ES-I3 (cell line): ENCODE measurements around the gene HIPK2.
A peak's percentile ranks its signal among the peaks of the same experiment; 100 is the strongest.

Experiments
- H3K36me3 ChIP-seq: 2 replicates; pipeline ENCODE4 v1.6.1; 2013; ENCODE audit warnings: mild to moderate bottlenecking, low read length, control low read depth, moderate library complexity; ENCODE audit not compliant: insufficient read depth
- H3K4me1 ChIP-seq: 2 replicates; pipeline ENCODE4 v1.6.1; 2013; ENCODE audit warnings: mild to moderate bottlenecking, control low read depth, low read length; ENCODE audit not compliant: insufficient read depth
- H3K9ac ChIP-seq: 2 replicates; pipeline ENCODE4 v1.6.1; 2013; ENCODE audit warnings: low read depth, mild to moderate bottlenecking, low read length, moderate library complexity
- H3K9me3 ChIP-seq: 2 replicates; pipeline ENCODE4 v1.6.1; 2013; ENCODE audit warnings: mild to moderate bottlenecking, low read length, moderate library complexity; ENCODE audit not compliant: control insufficient read depth, insufficient read depth

Gene HIPK2

DNA sequence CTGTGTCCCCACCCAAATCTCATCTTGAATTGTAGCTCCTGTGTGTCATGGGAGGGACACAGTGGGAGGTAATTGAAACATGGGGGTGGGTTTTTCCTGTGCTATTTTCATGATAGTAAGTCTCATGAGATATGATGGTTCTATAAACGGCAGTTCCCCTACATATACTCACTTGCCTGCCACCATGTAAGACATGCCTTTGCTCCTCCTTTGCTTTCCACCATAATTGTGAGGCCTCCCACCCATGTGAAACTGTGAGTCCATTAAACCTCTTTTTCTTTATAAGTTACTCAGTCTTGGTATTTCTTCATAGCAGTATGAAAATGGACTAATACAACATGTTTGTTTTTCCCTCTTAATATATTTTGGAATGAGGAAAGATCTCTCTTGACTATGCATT is 26.8 kb upstream of the HIPK2 start:
- no peaks in the 10 kb centered on the region for H3K4me1 ChIP-seq
- H3K9me3 ChIP-seq, result peaks cover 10% of the 10 kb centered on the region
- no peak overlapping the region for H3K9ac ChIP-seq
- no peaks in the 10 kb centered on the region for H3K36me3 ChIP-seq

DNA sequence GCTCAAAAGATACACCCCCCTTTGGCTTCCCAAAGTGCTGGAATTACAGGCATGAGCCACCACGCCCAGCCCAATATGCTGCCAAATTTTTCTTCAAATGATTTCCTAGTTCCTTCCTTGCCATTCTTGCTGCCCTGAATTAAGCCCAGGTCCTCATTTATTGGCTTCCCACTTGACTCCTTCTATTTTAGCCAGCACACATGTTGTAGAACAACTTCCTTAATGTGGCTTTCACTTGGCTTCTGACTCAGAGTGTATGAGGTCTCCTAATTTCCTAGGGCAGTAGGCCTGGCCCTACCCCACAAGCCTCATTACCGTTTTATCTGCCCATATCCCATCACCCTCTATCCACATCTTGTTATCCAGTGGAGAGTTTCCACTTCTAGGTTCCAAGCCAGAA is 21.8 kb upstream of the HIPK2 start:
- no peaks in the 10 kb centered on the region for H3K36me3 ChIP-seq
- H3K9me3 ChIP-seq, result peaks cover 10% of the 10 kb centered on the region
- H3K9ac ChIP-seq, result no peak overlapping the region
- no peaks in the 10 kb centered on the region for H3K4me1 ChIP-seq

DNA sequence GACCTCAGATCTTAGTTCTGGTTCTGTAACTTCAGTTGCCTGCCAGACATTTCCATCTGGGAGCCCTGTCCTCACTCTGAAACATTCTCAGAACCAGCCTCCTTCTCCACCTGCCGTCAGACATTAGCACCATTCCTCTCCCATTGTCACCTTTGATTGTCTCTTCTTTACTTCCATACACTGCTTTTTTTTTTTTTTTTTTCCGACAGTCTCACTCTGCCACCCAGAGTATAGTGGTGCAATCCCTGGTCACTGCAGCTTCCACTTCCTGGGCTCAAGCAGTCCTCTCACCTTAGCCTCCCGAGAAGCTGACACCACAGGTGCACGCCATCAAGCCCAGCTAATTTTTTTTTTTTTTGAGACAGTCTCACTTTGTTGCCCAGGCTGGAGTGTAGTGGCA is 21.1 kb upstream of the HIPK2 start:
- Histone ChIP-seq H3K36me3 (no peaks in the 10 kb centered on the region), H3K9me3 (peaks cover 10% of the 10 kb centered on the region), H3K9ac (no peak overlapping the region), H3K4me1 (no peaks in the 10 kb centered on the region)

DNA sequence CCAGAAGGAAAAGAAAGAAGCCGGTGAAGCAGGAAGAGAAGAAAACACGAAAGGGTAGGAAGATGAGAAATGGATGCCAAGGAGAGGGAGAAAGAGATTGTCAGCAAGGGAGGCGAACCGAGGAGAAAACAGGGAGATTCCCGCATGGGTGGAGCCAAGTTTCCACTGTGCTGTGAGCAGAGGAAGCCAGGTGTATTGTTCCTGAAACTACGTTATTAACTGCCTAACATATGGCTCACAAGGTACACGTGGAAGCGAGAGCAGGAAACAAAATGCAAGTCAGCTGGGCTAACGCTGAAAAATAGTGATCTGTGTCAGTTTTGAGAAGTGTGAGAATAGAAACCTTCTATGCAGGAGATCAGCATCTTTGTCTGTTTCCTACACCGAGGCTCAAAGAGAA is 20.4 kb upstream of the HIPK2 start:
- Histone ChIP-seq H3K9ac (no peak overlapping the region), H3K36me3 (no peaks in the 10 kb centered on the region), H3K9me3 (peaks cover 6% of the 10 kb centered on the region; the same call in 1 of the 2 replicates), H3K4me1 (no peaks in the 10 kb centered on the region)

DNA sequence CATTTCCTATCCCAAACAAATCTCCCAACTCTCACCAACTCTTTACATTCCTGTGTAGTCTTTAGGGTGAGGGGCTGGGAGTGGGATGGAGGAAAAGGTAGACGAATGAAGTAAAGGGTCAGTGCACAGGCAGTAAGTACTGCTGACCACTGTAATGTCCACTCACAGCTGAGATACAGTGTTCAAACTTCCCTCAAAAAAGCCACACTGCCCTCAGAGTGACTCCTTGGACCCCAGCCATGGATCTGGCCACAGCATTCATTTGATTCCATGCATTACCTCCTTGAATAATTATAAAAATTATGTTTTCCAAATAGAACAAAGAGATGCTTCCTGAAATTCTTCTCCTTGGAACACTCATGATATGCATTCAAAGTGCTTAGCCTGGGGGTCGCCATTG is 19.8 kb upstream of the HIPK2 start:
- H3K36me3 ChIP-seq, result no peaks in the 10 kb centered on the region
- H3K9me3 ChIP-seq, result peaks cover 4% of the 10 kb centered on the region; the same call in 1 of the 2 replicates
- no peaks in the 10 kb centered on the region for H3K4me1 ChIP-seq
- H3K9ac ChIP-seq, result no peak overlapping the region

DNA sequence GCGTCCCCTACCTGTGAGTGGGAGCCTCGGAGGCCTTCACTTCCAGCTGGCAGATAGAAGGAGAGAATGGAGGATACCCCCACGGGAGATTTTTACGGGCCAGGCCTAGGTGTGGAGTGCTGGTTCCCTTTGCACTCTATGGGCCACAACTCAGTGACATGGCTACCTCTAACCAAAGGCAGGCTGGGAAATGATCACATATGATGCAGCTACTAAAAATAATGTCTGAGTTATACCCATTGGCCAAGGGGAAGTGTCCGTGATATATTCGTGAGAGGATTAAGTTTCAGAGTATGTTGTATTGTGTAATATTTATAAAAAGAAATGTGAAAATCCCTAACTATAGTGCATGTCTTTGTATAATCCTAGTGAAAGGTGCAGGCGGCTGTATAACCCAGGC is 13.5 kb upstream of the HIPK2 start:
- Histone ChIP-seq H3K4me1 (no peaks in the 10 kb centered on the region), H3K36me3 (no peaks in the 10 kb centered on the region), H3K9ac (no peak overlapping the region), H3K9me3 (no peaks in the 10 kb centered on the region)

DNA sequence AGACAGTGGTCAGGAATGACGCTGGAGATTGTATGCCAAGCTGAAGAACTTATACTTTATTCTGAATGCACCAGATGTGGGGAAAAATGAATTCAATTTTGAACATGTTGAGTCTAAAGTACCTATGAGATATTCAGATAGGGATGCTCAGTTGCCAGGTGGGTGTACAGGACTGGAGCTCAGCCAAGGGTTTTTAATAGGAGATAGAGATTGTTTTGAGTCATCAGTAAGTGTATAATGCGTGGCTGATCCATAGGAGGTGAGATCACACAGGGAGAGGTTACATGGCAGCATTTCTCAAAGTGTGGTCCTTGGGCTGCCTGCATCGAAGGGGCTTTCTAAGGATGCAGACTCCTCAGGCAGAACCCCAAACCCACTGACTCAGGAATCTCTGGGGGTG is 6.8 kb upstream of the HIPK2 start:
- Histone ChIP-seq H3K4me1 (peaks cover 7% of the 10 kb centered on the region), H3K9me3 (no peaks in the 10 kb centered on the region), H3K9ac (no peak overlapping the region), H3K36me3 (no peaks in the 10 kb centered on the region)

DNA sequence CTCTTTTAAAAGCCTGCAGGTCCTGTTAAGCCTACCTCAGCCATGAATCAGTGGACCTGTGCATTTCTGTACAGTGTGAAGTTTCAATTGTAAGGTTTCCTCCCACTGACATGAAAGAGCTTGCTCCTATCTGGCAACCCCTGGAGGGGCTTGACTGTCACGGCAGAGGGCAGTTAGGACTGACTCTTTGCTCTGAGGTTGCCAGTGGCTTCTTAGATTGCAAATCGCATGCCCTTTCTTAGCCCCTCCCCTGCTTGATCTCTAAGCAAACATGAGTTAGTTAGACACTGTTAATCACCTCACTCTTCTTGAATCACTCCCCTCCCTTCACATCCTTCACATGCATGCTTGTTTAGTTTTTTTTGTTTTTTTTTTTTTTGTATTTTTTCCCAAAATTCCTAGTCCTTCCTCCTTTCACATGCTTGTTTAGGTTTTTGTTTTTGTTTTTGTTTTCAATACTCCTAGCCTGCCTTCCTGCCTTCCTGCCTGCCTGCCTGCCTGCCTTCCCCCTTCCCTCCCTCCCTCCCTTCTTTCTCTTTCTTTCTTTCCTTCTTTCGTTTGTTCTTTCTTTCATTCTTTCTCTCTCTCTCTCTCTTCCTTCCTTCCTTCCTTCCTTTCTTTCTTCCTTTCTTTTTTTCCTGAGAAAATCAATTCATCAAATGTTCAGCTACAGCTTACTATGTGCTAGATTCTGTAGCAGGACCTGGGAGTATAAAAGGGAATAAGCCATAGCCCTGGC is 6.0 kb upstream of the HIPK2 start:
- Histone ChIP-seq H3K9me3 (no peaks in the 10 kb centered on the region), H3K36me3 (no peaks in the 10 kb centered on the region), H3K9ac (no peak overlapping the region), H3K4me1 (peaks cover 7% of the 10 kb centered on the region)

DNA sequence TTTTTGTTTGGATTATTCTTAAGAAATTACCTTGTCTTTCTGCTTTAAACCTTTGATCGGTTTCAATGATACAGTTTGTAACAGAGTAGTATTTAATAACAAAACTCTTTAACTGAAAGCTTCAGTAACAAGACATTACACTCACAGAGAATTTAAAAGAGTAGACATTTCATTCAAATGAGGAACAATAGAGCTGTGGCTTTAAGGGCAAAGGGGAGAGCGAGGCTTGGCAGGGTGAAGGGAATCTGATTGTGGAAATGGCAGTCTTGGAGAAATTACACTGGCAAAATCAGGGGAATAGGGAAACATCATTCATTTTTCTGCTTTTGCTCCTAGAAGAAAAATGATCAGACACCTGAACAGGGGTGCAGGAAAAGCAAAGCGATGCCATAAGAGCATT is 5.1 kb upstream of the HIPK2 start:
- H3K9me3 ChIP-seq, result no peaks in the 10 kb centered on the region
- H3K36me3 ChIP-seq, result no peaks in the 10 kb centered on the region
- peaks cover 7% of the 10 kb centered on the region for H3K4me1 ChIP-seq
- H3K9ac ChIP-seq, result no peak overlapping the region

DNA sequence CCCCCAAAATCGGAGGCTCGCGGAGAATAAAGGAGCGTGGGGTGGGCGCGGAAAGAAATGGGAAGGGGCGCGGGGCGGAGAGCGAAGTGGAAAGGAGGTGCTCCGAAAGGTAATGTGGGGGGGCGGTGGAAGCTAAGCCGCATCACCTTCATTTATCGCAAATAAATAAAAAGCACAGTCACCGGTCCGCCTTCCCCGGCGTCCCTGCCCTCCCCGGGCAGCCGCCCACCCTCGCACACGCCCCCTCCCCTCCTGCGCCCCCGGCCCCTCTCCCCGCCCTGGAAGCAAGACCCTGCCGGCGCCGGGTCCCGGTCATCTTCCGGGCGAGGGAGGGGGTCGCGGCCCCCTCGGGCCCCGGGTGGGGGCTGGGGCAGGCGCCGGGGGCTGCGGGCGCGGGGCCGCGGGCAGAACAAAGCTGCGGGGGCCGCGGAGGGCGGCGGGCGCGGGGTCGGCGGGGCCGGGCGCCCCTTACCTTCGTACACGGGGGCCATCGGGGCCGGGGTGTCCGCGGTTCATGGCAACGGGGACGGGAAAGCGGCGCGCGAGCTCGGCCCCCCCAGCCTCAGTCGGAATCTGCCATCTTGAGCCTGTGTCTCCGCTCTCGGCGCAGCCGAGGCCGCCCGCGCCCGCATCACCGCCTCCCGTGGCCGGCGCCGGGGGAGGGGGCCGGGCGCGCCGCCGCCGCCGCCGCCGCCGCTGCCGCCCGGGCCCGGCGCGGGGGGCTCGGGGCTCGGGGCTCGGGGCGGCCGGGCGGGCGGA is 486 bp downstream of the HIPK2 start:
- H3K9ac ChIP-seq, result peak overlapping the region; percentile 60
- no peaks in the 10 kb centered on the region for H3K36me3 ChIP-seq
- no peaks in the 10 kb centered on the region for H3K9me3 ChIP-seq

DNA sequence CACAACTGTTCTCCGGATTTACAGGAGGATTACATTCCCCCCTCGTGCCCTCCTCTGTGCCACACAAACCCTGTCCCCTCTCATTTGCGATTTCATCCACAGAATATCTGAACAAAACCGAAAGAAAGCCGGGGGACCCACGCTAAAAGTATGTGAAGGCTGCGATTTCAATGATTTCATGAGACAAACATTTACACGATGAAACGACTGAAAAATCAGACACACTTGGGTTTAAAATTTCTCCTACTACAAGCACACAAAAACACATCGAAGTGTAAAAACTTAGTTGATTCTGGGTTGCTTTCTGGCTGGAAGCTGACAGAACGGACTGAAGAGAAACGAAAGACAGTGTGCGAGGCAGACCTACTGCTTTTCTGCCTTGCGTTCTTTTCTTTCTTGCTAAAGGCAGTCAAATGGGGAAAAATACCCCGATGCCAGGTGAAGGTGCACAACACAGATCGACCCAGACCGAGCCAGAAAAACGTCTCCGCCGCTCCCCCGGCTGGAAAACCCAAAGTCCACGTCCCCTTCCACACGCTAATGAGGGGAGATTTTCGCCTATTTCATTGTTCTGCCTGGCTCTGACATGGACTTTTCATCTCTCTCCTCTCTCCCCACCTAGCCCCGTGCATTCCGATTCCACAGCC is 1.2 kb downstream of the HIPK2 start:
- H3K9ac ChIP-seq, result peak overlapping the region; percentile 60
- H3K9me3 ChIP-seq, result no peaks in the 10 kb centered on the region
- H3K4me1 ChIP-seq, result no peaks in the 10 kb centered on the region
- no peaks in the 10 kb centered on the region for H3K36me3 ChIP-seq

More for the DNA sequence above, 486 bp downstream of the HIPK2 start:
- H3K4me1 ChIP-seq, result no peaks in the 10 kb centered on the region

DNA sequence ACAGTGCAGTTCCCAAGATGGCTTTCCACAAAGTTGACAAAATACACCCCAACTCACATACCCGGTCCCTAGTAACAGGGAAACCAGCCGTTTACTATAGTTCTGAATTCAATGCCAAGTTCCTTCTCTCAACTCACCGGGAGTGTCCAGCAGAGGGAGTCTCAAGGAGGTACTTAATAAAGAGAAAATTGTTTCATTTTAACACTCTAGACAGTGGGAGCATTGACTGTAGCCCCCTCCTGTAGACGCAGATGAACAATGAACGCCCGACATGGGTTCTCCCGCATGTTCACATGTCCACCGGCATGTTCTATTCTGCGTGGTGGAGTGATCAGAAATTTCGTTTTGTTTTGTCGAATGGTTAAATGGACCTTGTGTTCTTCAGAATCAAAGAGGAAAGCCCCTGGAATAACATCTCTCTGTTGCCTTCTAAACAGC is 1.9 kb downstream of the HIPK2 start:
- H3K9ac ChIP-seq, result peak overlapping the region; percentile 60; the same call in 1 of the 2 replicates
- no peaks in the 10 kb centered on the region for H3K9me3 ChIP-seq
- H3K36me3 ChIP-seq, result no peaks in the 10 kb centered on the region
- no peaks in the 10 kb centered on the region for H3K4me1 ChIP-seq

DNA sequence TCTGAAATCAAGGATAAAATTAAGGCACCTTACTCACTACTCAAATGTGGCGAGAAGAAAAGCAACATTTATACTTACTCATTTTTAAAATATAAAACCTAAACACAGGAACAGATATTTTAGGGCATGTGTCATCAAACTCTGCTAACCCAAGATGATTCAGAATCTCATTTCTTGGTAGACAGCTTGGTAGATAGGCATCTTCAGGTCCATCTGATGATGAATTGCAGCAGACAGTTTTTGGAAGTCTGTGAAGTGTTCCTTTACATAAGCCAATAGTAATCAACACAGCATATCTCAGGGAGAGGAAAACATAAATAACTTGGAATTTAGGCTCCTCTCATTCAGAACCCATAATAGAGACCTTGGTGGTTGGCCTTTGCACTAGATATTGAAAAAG is 3.4 kb downstream of the HIPK2 start:
- Histone ChIP-seq H3K9ac (no peak overlapping the region), H3K4me1 (no peaks in the 10 kb centered on the region), H3K9me3 (no peaks in the 10 kb centered on the region), H3K36me3 (no peaks in the 10 kb centered on the region)

DNA sequence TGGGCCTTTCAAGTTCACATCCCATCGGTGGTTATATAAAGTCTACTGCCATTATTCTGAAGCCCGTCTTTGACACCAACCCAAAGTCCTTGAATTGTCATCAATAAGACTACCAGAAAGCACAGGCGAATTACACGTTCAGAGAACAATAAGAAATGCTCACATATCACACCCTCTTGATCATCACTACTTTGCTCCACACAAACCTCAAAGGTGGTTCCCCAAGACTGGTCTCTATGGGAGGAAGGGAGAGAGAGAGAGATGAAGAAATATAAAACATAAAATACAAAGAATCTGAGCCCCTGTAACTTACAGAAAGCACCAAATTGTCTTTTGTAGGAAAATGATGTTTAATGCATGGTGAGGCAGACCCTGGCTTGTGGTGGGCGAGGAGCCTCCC is 4.4 kb downstream of the HIPK2 start:
- H3K9ac ChIP-seq, result no peak overlapping the region
- no peaks in the 10 kb centered on the region for H3K4me1 ChIP-seq
- H3K36me3 ChIP-seq, result no peaks in the 10 kb centered on the region
- no peaks in the 10 kb centered on the region for H3K9me3 ChIP-seq

DNA sequence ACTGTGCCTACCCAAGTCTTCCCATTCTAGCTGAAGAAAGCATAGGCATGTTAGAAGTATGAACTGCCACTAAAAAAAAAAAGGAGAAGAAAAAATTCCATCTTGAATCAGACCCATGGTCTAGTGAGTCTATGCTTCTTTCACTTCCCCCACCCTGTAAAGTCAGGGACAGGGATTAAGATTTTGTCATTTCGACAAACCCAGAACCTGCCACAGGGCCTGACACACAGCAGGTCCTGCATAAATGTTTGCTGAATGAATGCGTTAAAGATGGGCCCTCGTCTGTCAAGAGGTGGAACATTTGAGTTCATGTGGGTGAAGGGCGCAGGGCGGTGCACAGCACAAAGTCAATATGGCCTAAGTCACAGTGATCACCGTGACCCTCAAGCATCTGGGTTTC is 4.9 kb downstream of the HIPK2 start:
- no peaks in the 10 kb centered on the region for H3K9me3 ChIP-seq

More for the DNA sequence above, 4.9 kb downstream of the HIPK2 start:
- H3K36me3 ChIP-seq, result no peaks in the 10 kb centered on the region
- no peak overlapping the region for H3K9ac ChIP-seq
- H3K4me1 ChIP-seq, result no peaks in the 10 kb centered on the region
